Stimulated activated CD4-positive, alpha-beta T cell treated with anti-CD3 and anti-CD28 coated beads, Interleukin-15, amount 100 ng/mL, for 24 hours (primary cell): Measurements from ENCODE around the gene IFI30.

ENCODE experiments used
- DNase-seq: peaks from one replicate; pipeline ENCODE4 v3.0.0-alpha.2; 2020

The IFI30 gene

GRCh38 chr19:18173572-18174288 lies at the start of gene IFI30:
TSS of gene IFI30 (plus strand) at chr19:18173813. CDS start at chr19:18173842, 29 bp downstream.
- peak; percentile 79 for DNase-seq

- DNase-seq: no peak
Measured at GRCh38 chr19:18123819-18124218, 49.8 kb upstream of the IFI30 start.

- DNase-seq: no peak
Measured at GRCh38 chr19:18126097-18126496, 47.5 kb upstream of the IFI30 start.

GRCh38 chr19:18128044-18128443 lies 45.6 kb upstream of the IFI30 start:
- no peak for DNase-seq

- no peak for DNase-seq
Measured at GRCh38 chr19:18128805-18129204, 44.8 kb upstream of the IFI30 start.

- DNase-seq: no peak
Measured at GRCh38 chr19:18130523-18131242, 42.9 kb upstream of the IFI30 start.

GRCh38 chr19:18131841-18132596 lies 41.6 kb upstream of the IFI30 start:
- peak; percentile 35 for DNase-seq

- DNase-seq: no peak
Measured at GRCh38 chr19:18135712-18136584, 37.7 kb upstream of the IFI30 start.

- no peak for DNase-seq
Measured at GRCh38 chr19:18137242-18137641, 36.4 kb upstream of the IFI30 start.

- DNase-seq: no peak
Measured at GRCh38 chr19:18137657-18138339, 35.8 kb upstream of the IFI30 start.

GRCh38 chr19:18140473-18140872 lies 33.1 kb upstream of the IFI30 start:
- DNase-seq: no peak

GRCh38 chr19:18141031-18141430 lies 32.6 kb upstream of the IFI30 start:
- DNase-seq: no peak

GRCh38 chr19:18143902-18144301 lies 29.7 kb upstream of the IFI30 start:
- DNase-seq: no peak

- no peak for DNase-seq
Measured at GRCh38 chr19:18144361-18144760, 29.3 kb upstream of the IFI30 start.

- no peak for DNase-seq
Measured at GRCh38 chr19:18144906-18145305, 28.7 kb upstream of the IFI30 start.

- no peak for DNase-seq
Measured at GRCh38 chr19:18145391-18145999, 28.1 kb upstream of the IFI30 start.

- no peak for DNase-seq
Measured at GRCh38 chr19:18147396-18147795, 26.2 kb upstream of the IFI30 start.

- no peak for DNase-seq
Measured at GRCh38 chr19:18149596-18149975, 24.0 kb upstream of the IFI30 start.

- no peak for DNase-seq
Measured at GRCh38 chr19:18150776-18151624, 22.6 kb upstream of the IFI30 start.

- DNase-seq: peak; percentile 99
Measured at GRCh38 chr19:18152442-18152816, 21.2 kb upstream of the IFI30 start.
